ENCODE results near the gene SPEF1. TPM values are rescaled to one million over a fixed set of nuclear protein-coding genes. Genes with fewer than 3 reads are reported as not detected.
A peak's percentile ranks its signal among the peaks of the same experiment; 100 is the strongest.

Gene SPEF1
- total and polyA plus RNA-seq, 2 of the 13 experiments (the other 11 are each of a cell fraction or from before 2014, with no cell fraction given): 0.11 to 0.27 TPM

GRCh38 chr20:3786126-3786484 is 4.9 kb upstream of the SPEF1 start (continued):
- TF ChIP-seq ZHX1 (CRISPR knock-in tag; IDR thresholded peaks at IDR 0.05; ENCODE audit: low read depth) (peak; percentile 62; the same call in 1 of the 2 replicates), NR2C2 (CRISPR knock-in tag; IDR thresholded peaks at IDR 0.05; ENCODE audit: borderline replicate concordance) (no peak), NONO (IDR thresholded peaks at IDR 0.05) (no peak), NONO (CRISPR knock-in tag; conservative IDR thresholded peaks at IDR 0.05) (no peak), ZNF616 (CRISPR knock-in tag; IDR thresholded peaks at IDR 0.05; ENCODE audit: low read depth) (peak; percentile 47; the same call in 1 of the 2 replicates), IRF9 (CRISPR knock-in tag; IDR thresholded peaks at IDR 0.05; ENCODE audit: borderline replicate concordance) (0 out of 2 replicates have a peak, but pooled peaks have one; percentile 14), ZFP37 (CRISPR knock-in tag; IDR thresholded peaks at IDR 0.05; ENCODE audit: borderline replicate concordance) (0 out of 2 replicates have a peak, but pooled peaks have one; percentile 52), SALL1 (CRISPR knock-in tag; IDR thresholded peaks at IDR 0.05) (peak; percentile 42), HIVEP1 (CRISPR knock-in tag; IDR thresholded peaks at IDR 0.05) (0 out of 2 replicates have a peak, but pooled peaks have one; percentile 29), HMGXB3 (CRISPR knock-in tag; IDR thresholded peaks at IDR 0.05; ENCODE audit: borderline replicate concordance) (0 out of 2 replicates have a peak, but pooled peaks have one; percentile 33), RXRA (CRISPR knock-in tag; IDR thresholded peaks at IDR 0.05) (peak; percentile 65; the same call in 1 of the 2 replicates), HIC2 (CRISPR knock-in tag; IDR thresholded peaks at IDR 0.05; ENCODE audit: low read depth) (no peak), NRL (CRISPR knock-in tag; IDR thresholded peaks at IDR 0.05; ENCODE audit: borderline replicate concordance) (peak; percentile 95), DNMT1 (CRISPR knock-in tag; IDR thresholded peaks at IDR 0.05) (0 out of 2 replicates have a peak, but pooled peaks have one; percentile 18), AHR (CRISPR knock-in tag; IDR thresholded peaks at IDR 0.05) (peak; percentile 60; the same call in 1 of the 2 replicates)
- TF ChIP-seq, protein P1, sequence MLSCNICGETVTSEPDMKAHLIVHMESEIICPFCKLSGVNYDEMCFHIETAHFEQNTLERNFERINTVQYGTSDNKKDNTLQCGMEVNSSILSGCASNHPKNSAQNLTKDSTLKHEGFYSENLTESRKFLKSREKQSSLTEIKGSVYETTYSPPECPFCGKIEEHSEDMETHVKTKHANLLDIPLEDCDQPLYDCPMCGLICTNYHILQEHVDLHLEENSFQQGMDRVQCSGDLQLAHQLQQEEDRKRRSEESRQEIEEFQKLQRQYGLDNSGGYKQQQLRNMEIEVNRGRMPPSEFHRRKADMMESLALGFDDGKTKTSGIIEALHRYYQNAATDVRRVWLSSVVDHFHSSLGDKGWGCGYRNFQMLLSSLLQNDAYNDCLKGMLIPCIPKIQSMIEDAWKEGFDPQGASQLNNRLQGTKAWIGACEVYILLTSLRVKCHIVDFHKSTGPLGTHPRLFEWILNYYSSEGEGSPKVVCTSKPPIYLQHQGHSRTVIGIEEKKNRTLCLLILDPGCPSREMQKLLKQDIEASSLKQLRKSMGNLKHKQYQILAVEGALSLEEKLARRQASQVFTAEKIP (CRISPR knock-in tag; IDR thresholded peaks at IDR 0.05; ENCODE audit: borderline replicate concordance): no peak
